ENCODE measurements around the gene RAPGEF1.

- no peak for TF ChIP-seq TEAD4 (IDR thresholded peaks at IDR 0.05)
- no peak for TF ChIP-seq CEBPB (IDR thresholded peaks at IDR 0.05)
- no peak for TF ChIP-seq EP300 (IDR thresholded peaks at IDR 0.05; ENCODE audit: borderline replicate concordance)
- no peak for TF ChIP-seq MAX (IDR thresholded peaks at IDR 0.05)
- no peak for TF ChIP-seq USF1 (IDR thresholded peaks at IDR 0.05)
- no peak for TF ChIP-seq TAF1 (IDR thresholded peaks at IDR 0.05; ENCODE audit: low read depth)
These were observed 30.0 kb downstream of the RAPGEF1 start for GRCh38 chr9:131709771-131710431.
